ENCODE measurements around the gene CDH23. TPM values are rescaled to one million over a fixed set of nuclear protein-coding genes. Genes with fewer than 3 reads are reported as not detected.
A peak's percentile ranks its signal among the peaks of the same experiment; 100 is the strongest.

The CDH23 gene
- total RNA-seq, 1 experiment from 2014 or later = 0.07 TPM

GRCh38 chr10:71483135-71483534, 86.4 kb downstream of the CDH23 start:
- H3K27me3 Mint-ChIP-seq (ENCODE audit: unreplicated experiment) = peaks cover 96% of the 10 kb centered on the region
- no peak overlapping the region for H3K27ac Mint-ChIP-seq (ENCODE audit: unreplicated experiment)
- BruUV-seq (replicated peaks) = no TSS peak
- H3K4me3 Mint-ChIP-seq (ENCODE audit: low read depth, unreplicated experiment) = no peak overlapping the region
- TF ChIP-seq CTCF (IDR thresholded peaks at IDR 0.05; ENCODE audit: unreplicated experiment) = no peak
- H3K4me1 Mint-ChIP-seq (ENCODE audit: low read depth, unreplicated experiment) = no peaks in the 10 kb centered on the region
- intact Hi-C loops (cut with micrococcal nuclease; ENCODE audit: unreplicated experiment) = loop anchor here (10.0 kb wide), 1 partner anchor 168 kb away; the partner anchor contains the start of gene SLC29A3
- H3K9me3 Mint-ChIP-seq (ENCODE audit: low read depth, unreplicated experiment) = no peaks in the 10 kb centered on the region
- H3K36me3 Mint-ChIP-seq (ENCODE audit: insufficient read depth, unreplicated experiment) = no peaks in the 10 kb centered on the region
- no peak for DNase-seq
- CTCF ChIA-PET = no interaction called here

GRCh38 chr10:71483885-71484751, 87.4 kb downstream of the CDH23 start:
- Mint-ChIP-seq H3K4me3 (ENCODE audit: low read depth, unreplicated experiment) (no peak overlapping the region), H3K27ac (ENCODE audit: unreplicated experiment) (no peak overlapping the region), H3K27me3 (ENCODE audit: unreplicated experiment) (peaks cover 96% of the 10 kb centered on the region), H3K36me3 (ENCODE audit: insufficient read depth, unreplicated experiment) (no peaks in the 10 kb centered on the region), H3K9me3 (ENCODE audit: low read depth, unreplicated experiment) (no peaks in the 10 kb centered on the region), H3K4me1 (ENCODE audit: low read depth, unreplicated experiment) (no peaks in the 10 kb centered on the region)
- no peak for TF ChIP-seq CTCF (IDR thresholded peaks at IDR 0.05; ENCODE audit: unreplicated experiment)
- CTCF ChIA-PET = interaction anchor here (0.9 to 1.3 kb wide), 2 partner anchors 88 to 164 kb away, joined by 3 to 4 read pairs; partner anchors contain the start of gene CDH23
- no peak for DNase-seq
- BruUV-seq (replicated peaks) = no TSS peak
- intact Hi-C loops (cut with micrococcal nuclease; ENCODE audit: unreplicated experiment) = loop anchor here (10.0 kb wide), 1 partner anchor 169 kb away; the partner anchor contains the start of gene SLC29A3

- no peaks in the 10 kb centered on the region for H3K36me3 Mint-ChIP-seq (ENCODE audit: insufficient read depth, unreplicated experiment)
- intact Hi-C loops (cut with micrococcal nuclease; ENCODE audit: unreplicated experiment) = loop anchor here (2.0 to 10.0 kb wide), 4 partner anchors 84 to 210 kb away; partner anchors contain the start of gene SLC29A3
- H3K9me3 Mint-ChIP-seq (ENCODE audit: low read depth, unreplicated experiment) = no peaks in the 10 kb centered on the region
- CTCF ChIA-PET = interaction anchor here (0.9 to 2.9 kb wide), 4 partner anchors 65 to 325 kb away, joined by 3 to 17 read pairs (median 4); no protein-coding TSS in a partner anchor
- H3K4me1 Mint-ChIP-seq (ENCODE audit: low read depth, unreplicated experiment) = no peaks in the 10 kb centered on the region
- H3K27me3 Mint-ChIP-seq (ENCODE audit: unreplicated experiment) = peaks cover 96% of the 10 kb centered on the region
- no TSS peak for BruUV-seq (replicated peaks)
- peak; percentile 71 for TF ChIP-seq CTCF (IDR thresholded peaks at IDR 0.05; ENCODE audit: unreplicated experiment)
- H3K4me3 Mint-ChIP-seq (ENCODE audit: low read depth, unreplicated experiment) = no peak overlapping the region
- peak; percentile 83 for DNase-seq
- no peak overlapping the region for H3K27ac Mint-ChIP-seq (ENCODE audit: unreplicated experiment)
Observed at GRCh38 chr10:71486484-71487114, 89.9 kb downstream of the CDH23 start.

- no peaks in the 10 kb centered on the region for H3K9me3 Mint-ChIP-seq (ENCODE audit: low read depth, unreplicated experiment)
- no peak for DNase-seq
- no peak overlapping the region for H3K4me3 Mint-ChIP-seq (ENCODE audit: low read depth, unreplicated experiment)
- intact Hi-C loops (cut with micrococcal nuclease; ENCODE audit: unreplicated experiment) = loop anchor here (2.0 to 10.0 kb wide), 4 partner anchors 83 to 209 kb away; partner anchors contain the start of gene SLC29A3
- BruUV-seq (replicated peaks) = no TSS peak
- no peaks in the 10 kb centered on the region for H3K36me3 Mint-ChIP-seq (ENCODE audit: insufficient read depth, unreplicated experiment)
- no peak for TF ChIP-seq CTCF (IDR thresholded peaks at IDR 0.05; ENCODE audit: unreplicated experiment)
- no peak overlapping the region for H3K27ac Mint-ChIP-seq (ENCODE audit: unreplicated experiment)
- CTCF ChIA-PET = interaction anchor here (2.9 kb wide), 1 partner anchor 82 kb away, joined by 17 read pairs; no protein-coding TSS in a partner anchor
- H3K27me3 Mint-ChIP-seq (ENCODE audit: unreplicated experiment) = peaks cover 96% of the 10 kb centered on the region
- no peaks in the 10 kb centered on the region for H3K4me1 Mint-ChIP-seq (ENCODE audit: low read depth, unreplicated experiment)
Observed at GRCh38 chr10:71487726-71488125, 91.0 kb downstream of the CDH23 start.
